Retinal pigment epithelial cell (primary cell): ENCODE data around the gene NDFIP2.

Experiments
- DNase-seq: peaks from one replicate; pipeline ENCODE4 v3.0.0-alpha.2; 2010; ENCODE audit warnings: low read depth
- H3K4me3 ChIP-seq: 2 replicates; pipeline ENCODE4 v1.5.1; 2011; ENCODE audit warnings: mild to moderate bottlenecking, low read length, control low read depth, moderate library complexity
- CTCF ChIP-seq: conservative IDR thresholded peaks from 2 replicates; pipeline ENCODE4 v1.5.1; 2011; ENCODE audit warnings: low read depth, low read length, control low read depth, inconsistent platforms

The NDFIP2 gene

GRCh38 chr13:79442221-79442620 is 38.7 kb upstream of the NDFIP2 start:
- DNase-seq = no peak
- H3K4me3 ChIP-seq = no peak overlapping the region
- no peak for TF ChIP-seq CTCF

- no peak overlapping the region for H3K4me3 ChIP-seq
- DNase-seq = no peak
- no peak for TF ChIP-seq CTCF
Measured at GRCh38 chr13:79442706-79443105, 38.2 kb upstream of the NDFIP2 start.

- H3K4me3 ChIP-seq = no peak overlapping the region
- no peak for TF ChIP-seq CTCF
- DNase-seq = no peak
Measured at GRCh38 chr13:79445968-79446645, 34.8 kb upstream of the NDFIP2 start.

GRCh38 chr13:79447141-79447540 is 33.8 kb upstream of the NDFIP2 start:
- TF ChIP-seq CTCF = no peak
- H3K4me3 ChIP-seq = no peak overlapping the region
- no peak for DNase-seq

- no peak for TF ChIP-seq CTCF
- DNase-seq = no peak
Measured at GRCh38 chr13:79447741-79448140, 33.2 kb upstream of the NDFIP2 start.

GRCh38 chr13:79448413-79448812 is 32.5 kb upstream of the NDFIP2 start:
- TF ChIP-seq CTCF = no peak

More at GRCh38 chr13:79447741-79448140, 33.2 kb upstream of the NDFIP2 start:
- no peak overlapping the region for H3K4me3 ChIP-seq

GRCh38 chr13:79450110-79450509 is 30.8 kb upstream of the NDFIP2 start:
- TF ChIP-seq CTCF = no peak
- DNase-seq = no peak

More at GRCh38 chr13:79448413-79448812, 32.5 kb upstream of the NDFIP2 start:
- DNase-seq = no peak
- H3K4me3 ChIP-seq = no peak overlapping the region

More at GRCh38 chr13:79450110-79450509, 30.8 kb upstream of the NDFIP2 start:
- no peak overlapping the region for H3K4me3 ChIP-seq
